Muscle of arm (tissue), 14 donors: Measurements from ENCODE around the gene RAB26. TPM values are rescaled to one million over a fixed set of nuclear protein-coding genes. Genes with fewer than 3 reads are reported as not detected.
A peak's percentile ranks its signal among the peaks of the same experiment; 100 is the strongest.
"Not testable (repeated sequence)": the region's sequence is repeated elsewhere in the genome, so short reads cannot be mapped to it uniquely, and the experiment has no call there.

ENCODE experiments used
- DNase-seq: peaks from one replicate; pipeline ENCODE4 v3.0.0-alpha.2; 2013
- long read RNA-seq, 11 donors: transcript quantifications; one replicate each; lab custom pipeline, GENCODE V29; 2026
- polyA plus RNA-seq, 12 donors: library from polyadenylated mRNA; unstranded; fragments of 120-200 nt; gene quantifications; one replicate each; pipeline ENCODE4 v1.2.1, GENCODE V29; 2013; ENCODE audit not compliant: insufficient read length in 12 of 12

The RAB26 gene
- 1 to 10 TPM in 3 of 12 donors, under 1 TPM in 7, not detected in 2; 0.27 to 1.9 (median 0.78) TPM for polyA plus RNA-seq
- long read RNA-seq, donor 1, partial matches to known transcripts = 0 of 6 reads
- long read RNA-seq, donor 1, other reads (novel, unspliced or antisense) = 0 of 6 reads
- long read RNA-seq, donor 2 = 0 reads
- long read RNA-seq, donor 3 = 0 reads
- long read RNA-seq, donor 4 = 0 reads
- long read RNA-seq, donor 5, partial matches to known transcripts = 0 of 1 reads
- long read RNA-seq, donor 5, other reads (novel, unspliced or antisense) = 0 of 1 reads
- long read RNA-seq, donor 6 = 0 reads
- long read RNA-seq, donor 7 = 0 reads
- long read RNA-seq, donor 8 = 0 reads
- long read RNA-seq, donor 9 = 0 reads
- long read RNA-seq, donor 10 = 0 reads
- long read RNA-seq, donor 11, partial matches to known transcripts = 95 of 95 reads
- long read RNA-seq, donor 11, other reads (novel, unspliced or antisense) = 0 of 95 reads

GRCh38 chr16:2147981-2148671, at the start of gene RAB26:
Gene RAB26, plus strand, starts transcription at chr16:2148625. Its CDS starts 159 bp downstream, at chr16:2148784.
- DNase-seq = peak; percentile 67

GRCh38 chr16:2101581-2101980, 46.8 kb upstream of the RAB26 start:
- not testable (repeated sequence) for DNase-seq

GRCh38 chr16:2102471-2102870, 46.0 kb upstream of the RAB26 start:
- no peak for DNase-seq

GRCh38 chr16:2104464-2104863, 44.0 kb upstream of the RAB26 start:
- DNase-seq = not testable (repeated sequence)

- DNase-seq = not testable (repeated sequence)
These were observed 43.1 kb upstream of the RAB26 start for GRCh38 chr16:2105291-2105690.

- DNase-seq = not testable (repeated sequence)
These were observed 42.7 kb upstream of the RAB26 start for GRCh38 chr16:2105769-2106168.

GRCh38 chr16:2106211-2106610, 42.2 kb upstream of the RAB26 start:
- not testable (repeated sequence) for DNase-seq

- DNase-seq = not testable (repeated sequence)
These were observed 41.2 kb upstream of the RAB26 start for GRCh38 chr16:2107121-2107790.

- DNase-seq = not testable (repeated sequence)
These were observed 40.7 kb upstream of the RAB26 start for GRCh38 chr16:2107791-2108125.

GRCh38 chr16:2108446-2109270, 39.8 kb upstream of the RAB26 start:
- not testable (repeated sequence) for DNase-seq

- not testable (repeated sequence) for DNase-seq
These were observed 39.2 kb upstream of the RAB26 start for GRCh38 chr16:2109271-2109580.

- DNase-seq = not testable (repeated sequence)
These were observed 38.6 kb upstream of the RAB26 start for GRCh38 chr16:2109872-2110271.

GRCh38 chr16:2110332-2111008, 38.0 kb upstream of the RAB26 start:
- DNase-seq = not testable (repeated sequence)

- DNase-seq = not testable (repeated sequence)
These were observed 37.4 kb upstream of the RAB26 start for GRCh38 chr16:2111009-2111353.

GRCh38 chr16:2111412-2112335, 36.8 kb upstream of the RAB26 start:
- DNase-seq = not testable (repeated sequence)

GRCh38 chr16:2112539-2113106, 35.8 kb upstream of the RAB26 start:
- DNase-seq = not testable (repeated sequence)

GRCh38 chr16:2114225-2114624, 34.2 kb upstream of the RAB26 start:
- DNase-seq = not testable (repeated sequence)

GRCh38 chr16:2114885-2115590, 33.4 kb upstream of the RAB26 start:
- DNase-seq = not testable (repeated sequence)

GRCh38 chr16:2115591-2115973, 32.8 kb upstream of the RAB26 start:
- no peak for DNase-seq
